Measurements from ENCODE around the gene TGFBR3.

Gene TGFBR3

GRCh38 chr1:91796390-91796654 is 89.6 kb downstream of the TGFBR3 start:
- no peak overlapping the region for H3K4me3 ChIP-seq (ENCODE audit: low read length)
- no peak for DNase-seq (ENCODE audit: low read depth)
- TF ChIP-seq CTCF (IDR thresholded peaks at IDR 0.05; ENCODE audit: insufficient read depth, low read depth, low read length, missing control alignments), result no peak

GRCh38 chr1:91795591-91796389 is 90.2 kb downstream of the TGFBR3 start:
- peak; percentile 32 for DNase-seq (ENCODE audit: low read depth)
- no peak overlapping the region for H3K4me3 ChIP-seq (ENCODE audit: low read length)
- no peak for TF ChIP-seq CTCF (IDR thresholded peaks at IDR 0.05; ENCODE audit: insufficient read depth, low read depth, low read length, missing control alignments)

- no peak for TF ChIP-seq CTCF (IDR thresholded peaks at IDR 0.05; ENCODE audit: insufficient read depth, low read depth, low read length, missing control alignments)
- H3K4me3 ChIP-seq (ENCODE audit: low read length), result no peak overlapping the region
- DNase-seq (ENCODE audit: low read depth), result no peak
These were observed 92.1 kb downstream of the TGFBR3 start for GRCh38 chr1:91793877-91794276.

GRCh38 chr1:91793189-91793588 is 92.8 kb downstream of the TGFBR3 start:
- no peak for TF ChIP-seq CTCF (IDR thresholded peaks at IDR 0.05; ENCODE audit: insufficient read depth, low read depth, low read length, missing control alignments)
- no peak for DNase-seq (ENCODE audit: low read depth)
- no peak overlapping the region for H3K4me3 ChIP-seq (ENCODE audit: low read length)

- TF ChIP-seq CTCF (IDR thresholded peaks at IDR 0.05; ENCODE audit: insufficient read depth, low read depth, low read length, missing control alignments), result no peak
- no peak for DNase-seq (ENCODE audit: low read depth)
- H3K4me3 ChIP-seq (ENCODE audit: low read length), result no peak overlapping the region
These were observed 93.4 kb downstream of the TGFBR3 start for GRCh38 chr1:91792489-91793071.

- TF ChIP-seq CTCF (IDR thresholded peaks at IDR 0.05; ENCODE audit: insufficient read depth, low read depth, low read length, missing control alignments), result no peak
- peak; percentile 18 for DNase-seq (ENCODE audit: low read depth)
- H3K4me3 ChIP-seq (ENCODE audit: low read length), result no peak overlapping the region
These were observed 94.1 kb downstream of the TGFBR3 start for GRCh38 chr1:91791691-91792488.
